ENCODE measurements around the gene BCOR.

BCOR gene

DNA sequence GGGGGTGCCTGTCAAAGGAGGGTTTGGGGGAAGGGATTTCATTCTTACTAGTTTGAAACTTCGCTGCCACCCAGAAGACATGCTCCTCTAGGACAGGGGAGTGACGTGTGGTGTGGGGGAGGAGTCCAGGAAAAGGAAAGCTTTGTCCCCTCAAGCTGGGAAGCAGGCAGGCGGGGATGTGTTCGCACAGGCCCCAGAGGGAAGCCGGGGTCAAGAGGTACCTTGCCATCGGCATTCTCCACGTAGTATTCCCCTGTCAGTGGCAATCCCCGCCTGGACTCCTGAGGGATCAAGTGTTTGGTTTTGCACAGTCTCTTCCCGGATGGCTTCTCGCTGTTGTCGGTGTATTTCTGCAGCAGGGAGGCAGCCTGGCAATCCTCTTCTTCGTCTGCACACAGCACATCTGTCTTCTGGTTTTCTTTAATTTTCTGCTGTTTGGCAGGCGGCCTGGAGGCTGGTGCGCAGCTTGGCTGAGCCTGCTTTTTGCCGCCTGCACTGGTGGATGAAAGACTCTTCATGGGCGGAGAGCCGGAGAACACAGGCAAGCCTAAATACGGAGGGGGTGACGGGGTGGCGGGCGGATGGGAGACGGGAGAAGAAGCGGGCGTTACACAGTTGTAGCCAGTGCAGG, 35.1 kb downstream of the BCOR start:
- no peak for DNase-seq

DNA sequence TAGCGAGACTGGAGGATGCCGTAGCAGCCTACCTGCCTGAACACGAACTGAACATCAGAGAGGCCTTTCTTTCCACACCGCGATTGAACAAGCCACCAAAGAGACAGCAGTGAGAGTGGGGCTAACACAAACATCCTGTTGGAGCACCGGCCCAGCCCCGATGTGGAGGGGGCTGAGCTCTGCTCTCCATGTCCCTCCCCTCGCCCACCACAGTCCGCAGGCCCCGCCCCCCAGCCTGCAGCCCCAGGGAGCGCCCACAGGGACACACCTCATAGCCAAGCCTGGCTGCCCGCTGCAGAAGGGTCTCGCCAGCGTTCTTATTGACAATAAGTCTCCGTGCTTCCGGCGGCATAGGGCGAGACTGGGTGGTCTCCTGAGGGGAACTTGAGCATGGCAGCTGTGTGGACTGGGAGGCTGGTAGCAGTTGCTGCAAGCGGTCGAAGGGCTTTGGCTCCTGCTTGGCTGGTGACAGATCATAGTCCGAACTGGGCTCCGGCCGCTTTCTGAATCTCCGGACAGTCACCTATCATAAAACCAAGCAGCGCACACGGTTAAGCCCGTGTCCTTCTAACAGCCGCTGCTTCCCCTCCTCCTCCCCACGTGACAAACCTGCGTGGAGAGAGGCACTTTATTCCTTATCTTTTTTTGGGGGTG, 35.8 kb downstream of the BCOR start:
- no peak for DNase-seq

DNA sequence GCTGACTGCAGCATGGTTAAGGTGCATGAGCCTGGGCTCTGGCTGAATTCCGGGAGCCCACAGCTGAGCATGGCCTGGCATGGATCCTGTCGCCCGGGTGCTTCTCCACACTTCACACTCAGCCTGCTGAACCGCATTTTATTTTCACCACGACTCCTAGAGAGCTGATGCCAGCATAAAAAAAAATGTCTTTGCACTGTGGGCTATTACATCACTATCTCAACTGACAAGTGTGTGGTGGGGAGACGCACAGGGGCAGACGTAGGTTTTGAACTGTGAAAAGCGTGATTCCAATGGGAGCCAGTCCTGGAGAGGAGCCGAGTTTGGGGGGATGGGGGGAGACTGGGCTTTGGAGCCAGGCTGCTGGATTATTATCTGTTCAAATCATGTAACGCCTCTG, 36.8 kb downstream of the BCOR start:
- DNase-seq: no peak

DNA sequence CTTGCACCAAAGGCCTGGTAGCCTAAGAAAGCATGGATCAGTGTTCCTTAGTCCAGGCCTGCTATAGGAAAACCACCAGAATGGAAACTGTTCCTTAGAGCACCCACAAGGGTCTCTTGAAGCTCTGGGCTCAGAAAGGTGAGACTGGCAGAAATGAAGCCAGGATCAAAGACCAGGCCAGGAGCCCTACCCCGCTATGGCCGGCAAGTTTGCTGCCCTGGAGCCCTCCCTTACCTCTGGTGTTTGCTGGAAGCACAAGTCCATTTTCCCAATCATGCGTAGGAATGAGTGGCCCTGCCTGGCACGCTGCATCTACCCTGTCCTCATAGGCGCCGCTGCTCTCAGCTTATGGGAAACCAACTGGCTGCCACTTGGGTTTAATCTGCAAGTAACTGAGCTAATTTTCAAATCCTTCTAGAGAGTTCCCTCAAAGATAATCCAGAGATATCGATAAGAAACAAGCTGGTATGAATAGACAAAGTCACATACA, 37.4 kb downstream of the BCOR start:
- DNase-seq: no peak

DNA sequence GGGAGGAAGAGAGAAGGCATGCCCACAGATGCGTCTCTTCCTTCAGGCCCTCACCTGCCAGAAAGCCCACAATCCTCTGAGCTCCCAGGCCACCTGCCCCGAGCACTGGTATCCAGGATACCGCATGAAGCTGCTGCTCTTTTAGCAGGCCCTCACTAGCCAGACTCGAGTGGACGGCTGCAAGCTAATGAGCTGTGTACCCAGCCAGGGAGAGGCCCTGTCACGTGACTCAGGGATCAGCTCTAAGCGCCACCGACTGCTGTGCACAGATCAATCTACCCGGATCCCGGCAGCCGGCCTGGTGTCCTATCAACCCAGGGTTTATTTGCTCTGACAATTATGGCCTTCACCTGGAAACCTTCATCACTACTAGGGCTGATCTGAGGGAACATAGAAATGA, 39.0 kb downstream of the BCOR start:
- DNase-seq: no peak

DNA sequence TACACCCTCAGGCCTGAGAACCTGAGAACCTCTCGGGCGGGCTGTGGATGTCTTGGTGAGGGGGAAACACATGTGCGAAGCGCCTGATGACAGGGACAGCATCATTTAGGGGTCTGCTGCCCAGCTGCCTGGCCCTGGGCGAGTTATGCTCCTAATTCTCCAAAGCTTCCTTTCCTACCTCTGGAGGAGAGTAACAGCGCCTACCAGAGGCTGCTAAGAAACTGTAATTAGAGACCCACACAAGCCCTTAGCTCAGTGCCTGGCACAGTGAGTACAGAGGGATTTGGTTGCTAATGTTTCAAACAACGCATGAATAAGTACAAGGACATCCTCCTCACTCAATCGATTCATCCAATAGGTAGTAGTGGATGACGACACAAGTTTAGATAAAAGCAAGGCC, 40.4 kb downstream of the BCOR start:
- DNase-seq: no peak

DNA sequence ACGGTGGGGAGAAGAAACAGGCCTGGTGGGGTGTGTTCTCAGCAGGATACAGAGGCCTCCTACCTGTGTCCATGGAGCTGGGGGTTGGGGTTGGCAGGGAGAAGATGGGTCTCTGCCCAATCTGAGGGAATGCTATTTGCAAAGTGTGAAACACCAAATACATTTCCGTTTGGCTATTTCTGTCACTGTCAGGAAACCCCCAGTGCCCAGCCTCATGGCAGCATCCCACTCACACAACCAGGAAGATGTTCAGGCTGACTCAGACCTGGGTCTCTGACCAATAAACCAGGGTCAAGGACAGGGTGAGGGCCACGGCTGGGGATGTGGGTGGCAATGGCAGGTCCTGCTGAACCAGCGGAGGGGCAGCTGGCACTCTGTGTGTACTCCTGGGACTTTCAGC, 41.3 kb downstream of the BCOR start:
- DNase-seq: no peak

DNA sequence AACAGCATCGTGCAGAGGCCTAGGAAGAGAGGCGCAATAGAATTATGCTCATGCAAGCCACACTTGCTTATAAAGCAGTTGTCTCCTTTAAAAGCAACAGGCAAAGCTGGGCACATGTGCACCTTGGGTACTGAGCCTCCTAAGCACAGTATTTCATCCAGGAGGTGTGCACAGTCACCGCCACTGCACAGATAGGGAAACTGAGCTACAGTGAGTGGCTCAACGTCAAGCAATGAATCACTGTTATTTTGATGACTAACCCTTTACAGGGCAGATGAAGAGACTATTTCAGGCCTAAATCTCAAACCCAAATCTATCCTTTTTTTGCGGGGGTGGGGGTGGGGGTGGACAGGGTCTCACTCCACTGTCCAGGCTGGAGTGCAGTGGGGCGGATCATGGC, 42.3 kb downstream of the BCOR start:
- no peak for DNase-seq

DNA sequence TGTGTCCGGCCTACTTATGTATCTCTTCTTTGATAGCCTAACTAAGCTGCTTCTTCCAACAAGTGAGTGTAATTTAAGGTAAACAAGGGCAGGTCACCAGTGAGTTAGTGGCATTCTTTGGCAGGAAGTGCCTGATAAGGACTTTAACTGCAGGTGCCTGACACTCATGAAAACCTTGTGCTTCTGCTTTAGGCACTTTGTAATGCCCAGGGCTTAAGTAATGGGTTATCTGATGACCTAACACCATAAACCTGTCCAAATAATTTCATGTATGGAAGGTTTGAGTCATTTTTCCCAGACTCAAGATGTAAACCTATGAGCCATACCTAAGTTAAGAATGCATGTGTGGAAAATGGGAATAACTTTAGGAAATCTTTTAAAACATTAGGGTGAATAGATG, 43.0 kb downstream of the BCOR start:
- DNase-seq: no peak

DNA sequence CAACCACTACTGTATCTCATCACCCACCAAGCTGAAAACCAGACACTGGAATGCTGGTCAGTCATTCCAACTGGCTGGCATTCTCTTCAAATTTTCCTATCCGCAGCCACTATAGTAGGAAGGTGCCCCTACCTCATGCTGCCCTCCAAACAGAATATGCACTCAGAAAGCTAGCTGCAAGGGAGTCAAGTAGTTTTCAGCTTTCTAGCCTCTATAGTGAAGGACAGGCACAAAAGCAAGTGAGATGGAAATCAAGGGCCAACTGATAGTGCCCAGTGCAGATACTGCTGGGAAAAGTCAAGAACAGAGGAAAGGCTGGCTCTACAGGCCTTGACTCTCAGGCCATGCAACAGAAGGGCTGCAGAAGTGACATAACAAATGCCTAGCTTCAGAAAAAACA, 47.2 kb downstream of the BCOR start:
- no peak for DNase-seq

DNA sequence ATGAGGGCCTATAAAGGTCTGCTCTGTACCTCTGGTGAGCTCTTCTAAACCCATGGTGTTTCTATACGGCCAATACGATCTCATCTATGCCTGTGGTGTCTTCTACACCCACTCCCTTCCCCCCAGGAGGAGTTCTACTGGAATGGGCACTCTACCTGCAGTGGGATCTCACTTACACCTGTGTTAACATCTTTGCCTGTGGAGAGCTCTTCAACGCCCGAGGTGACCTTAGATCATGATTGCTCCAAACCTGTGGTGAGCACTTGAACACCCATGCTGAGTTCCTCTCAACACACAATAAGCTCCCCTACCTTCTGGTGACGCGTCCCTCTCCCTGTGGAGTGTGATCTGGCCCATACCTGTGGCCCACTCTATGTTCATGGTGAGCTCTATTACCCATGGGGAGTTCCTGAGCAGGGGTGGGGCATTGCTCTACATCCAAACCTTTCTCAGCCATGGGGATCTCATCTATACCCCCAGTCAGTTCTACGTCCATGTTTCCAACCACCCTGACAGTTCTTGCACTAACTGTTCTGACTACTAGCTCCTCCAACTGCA, 48.6 kb downstream of the BCOR start:
- DNase-seq: no peak

DNA sequence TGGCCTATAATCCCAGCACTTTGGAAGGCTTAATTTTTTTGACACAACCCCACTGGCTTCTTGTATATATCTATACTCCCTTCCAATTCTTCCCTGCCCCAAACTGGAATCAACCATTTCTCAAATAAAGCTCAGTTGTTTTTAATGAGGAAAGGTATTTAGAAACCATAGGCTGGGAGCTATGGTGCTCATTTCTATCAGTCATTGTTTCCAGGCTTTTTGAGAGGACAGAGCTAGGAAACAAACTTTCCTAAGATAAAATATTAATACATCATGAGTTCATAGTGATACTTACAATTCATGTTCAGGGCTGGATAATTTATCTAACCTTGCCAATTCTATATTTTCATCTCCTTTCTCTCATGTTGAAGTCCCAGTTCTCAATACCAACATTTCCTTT, 50.3 kb downstream of the BCOR start:
- DNase-seq: no peak

DNA sequence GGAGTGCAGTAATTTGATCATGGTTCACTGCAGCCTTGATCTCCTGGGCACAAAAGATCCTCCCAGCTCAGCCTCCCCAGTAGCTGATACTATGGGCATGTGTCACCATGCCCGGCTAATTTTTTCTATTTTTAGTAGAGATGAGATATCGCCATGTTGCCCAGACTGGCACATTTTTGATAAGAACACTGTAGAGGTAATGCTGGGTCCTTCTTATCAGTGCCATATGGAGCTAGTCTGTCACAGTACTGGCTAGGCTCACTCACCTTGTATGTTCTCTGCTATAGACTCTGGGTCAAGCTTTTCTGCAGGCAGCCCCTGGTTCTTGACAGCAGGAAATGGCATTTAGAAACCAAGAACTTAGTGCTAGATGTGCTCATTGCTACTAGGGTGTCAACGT, 53.9 kb downstream of the BCOR start:
- DNase-seq: no peak

DNA sequence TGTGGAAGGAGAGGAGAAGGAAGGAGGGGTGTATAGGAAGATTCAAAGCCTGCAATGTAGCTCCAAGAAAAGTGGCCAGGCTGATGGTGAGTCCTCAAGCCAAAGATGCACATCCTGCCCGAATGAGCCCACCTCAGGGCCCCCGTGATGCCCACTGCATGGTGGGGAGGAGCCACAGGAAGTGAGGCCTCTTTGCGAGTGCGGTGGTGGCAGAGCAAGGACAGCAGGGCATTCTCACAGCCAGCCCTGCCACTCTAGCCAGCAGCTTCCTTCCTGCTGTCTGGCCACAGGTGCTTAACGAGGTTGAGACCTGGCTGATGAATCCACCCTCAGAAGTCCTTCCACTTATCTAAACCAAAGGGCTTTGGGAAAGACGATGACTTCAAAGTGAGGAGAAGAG, 55.8 kb downstream of the BCOR start:
- no peak for DNase-seq

DNA sequence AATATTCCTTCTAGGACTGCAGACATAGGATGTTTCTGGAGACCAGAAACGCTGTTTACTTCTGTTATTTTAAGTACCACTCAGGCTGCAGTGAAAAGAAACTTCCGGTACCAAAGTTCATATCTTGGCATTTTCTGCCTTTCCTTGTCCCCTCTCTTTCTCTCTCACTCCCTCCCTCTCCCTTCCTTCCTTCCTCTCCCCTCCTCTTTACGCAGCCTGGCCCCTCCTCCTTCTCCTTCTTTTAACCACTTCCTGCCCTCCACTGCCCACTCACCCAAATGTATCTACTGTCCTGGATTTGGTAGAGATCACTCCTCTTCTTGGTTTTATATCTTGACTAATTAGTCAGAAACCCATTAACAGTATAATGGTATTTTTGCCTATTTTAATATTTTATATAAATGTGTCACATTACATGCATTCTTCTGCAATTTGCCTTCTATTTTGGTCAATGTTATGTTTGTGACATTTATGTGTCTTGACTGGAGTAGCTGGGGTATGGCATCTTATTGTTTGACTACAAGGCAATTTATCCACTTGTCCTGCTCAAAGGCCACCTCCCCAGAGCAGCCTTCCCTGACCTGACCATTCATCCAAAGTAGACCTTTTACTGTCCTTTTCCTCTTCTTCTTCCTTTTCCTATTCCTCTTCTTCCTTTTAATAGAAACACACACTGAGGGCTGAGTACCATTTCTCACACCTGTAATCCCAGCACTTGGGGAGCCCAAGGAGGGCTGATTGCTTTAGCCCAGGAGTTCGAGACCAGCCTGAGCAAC, 56.9 kb downstream of the BCOR start:
- no peak for DNase-seq

DNA sequence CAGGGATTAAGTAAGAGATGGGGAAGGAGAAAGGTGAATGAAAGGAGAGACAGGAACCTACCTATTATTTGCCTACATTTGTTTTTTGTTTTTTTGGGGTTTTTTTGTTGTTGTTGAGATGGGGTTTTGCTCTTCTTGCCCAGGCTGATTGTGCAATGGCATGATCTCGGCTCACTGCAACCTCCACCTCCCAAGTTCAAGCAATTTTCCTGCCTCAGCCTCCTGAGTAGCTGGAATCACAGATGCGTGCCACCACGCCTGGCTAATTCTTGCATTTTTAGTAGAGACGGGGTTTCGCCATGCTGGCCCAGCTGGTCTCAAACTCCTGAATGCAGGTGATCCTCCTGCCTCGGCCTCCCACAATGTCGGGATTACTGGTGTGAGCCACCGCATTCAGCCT, 57.9 kb downstream of the BCOR start:
- no peak for DNase-seq

DNA sequence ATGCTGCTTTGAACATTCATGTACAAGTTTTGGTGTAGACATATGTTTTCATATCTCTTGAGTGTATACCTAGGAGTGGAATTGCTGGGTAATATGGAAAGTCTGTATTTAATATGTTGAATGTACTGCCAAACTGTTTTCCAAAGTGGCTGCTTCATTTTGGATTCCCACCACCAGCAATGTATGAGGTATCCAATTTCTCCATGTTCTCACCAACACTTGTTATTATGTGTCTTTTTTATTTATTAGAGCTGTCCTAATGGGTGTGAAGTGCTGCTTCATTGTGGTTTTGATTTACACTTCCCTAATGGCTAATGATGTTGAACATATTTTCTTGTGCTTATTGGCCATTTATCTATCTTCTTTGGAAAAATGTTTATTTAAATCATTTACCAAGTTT, 60.4 kb downstream of the BCOR start:
- DNase-seq: no peak

DNA sequence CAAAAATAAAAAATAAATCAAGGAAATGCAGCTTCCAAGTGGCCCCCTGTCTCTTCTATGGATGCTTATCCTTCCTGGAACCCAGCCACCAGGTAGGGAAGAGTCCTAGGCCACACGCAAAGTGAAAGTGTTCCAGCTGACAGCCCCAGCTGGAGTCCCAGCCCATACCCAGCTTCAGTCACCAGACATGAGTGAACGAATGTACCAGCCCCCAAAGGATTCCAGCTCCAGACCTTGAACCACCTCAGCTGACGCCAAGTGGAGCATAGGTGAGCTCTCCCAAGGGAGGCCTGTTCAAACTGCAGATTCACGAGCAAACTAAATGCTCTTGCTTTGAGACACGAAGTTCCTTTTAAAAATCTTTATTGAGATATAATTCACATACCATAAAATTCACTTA, 62.0 kb downstream of the BCOR start:
- DNase-seq: no peak

DNA sequence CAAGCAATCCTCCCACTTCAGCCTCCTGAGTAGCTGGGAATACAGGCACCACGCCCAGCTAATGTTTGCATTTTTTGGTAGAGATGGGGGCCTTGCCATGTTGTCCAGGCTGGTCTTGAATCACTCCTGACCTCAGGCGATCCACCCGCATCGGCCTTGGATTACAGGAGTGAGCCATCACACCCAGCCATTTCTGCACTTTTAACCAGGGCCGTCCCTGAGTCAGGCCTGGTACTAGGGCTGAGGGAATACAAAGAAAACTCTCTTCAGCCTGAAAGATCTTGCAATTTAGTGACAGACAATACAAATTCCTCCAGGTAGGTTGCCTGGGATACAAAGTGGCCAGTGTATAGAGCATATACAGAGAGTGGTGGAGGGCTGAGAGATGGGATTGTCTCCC, 65.8 kb downstream of the BCOR start:
- no peak for DNase-seq

DNA sequence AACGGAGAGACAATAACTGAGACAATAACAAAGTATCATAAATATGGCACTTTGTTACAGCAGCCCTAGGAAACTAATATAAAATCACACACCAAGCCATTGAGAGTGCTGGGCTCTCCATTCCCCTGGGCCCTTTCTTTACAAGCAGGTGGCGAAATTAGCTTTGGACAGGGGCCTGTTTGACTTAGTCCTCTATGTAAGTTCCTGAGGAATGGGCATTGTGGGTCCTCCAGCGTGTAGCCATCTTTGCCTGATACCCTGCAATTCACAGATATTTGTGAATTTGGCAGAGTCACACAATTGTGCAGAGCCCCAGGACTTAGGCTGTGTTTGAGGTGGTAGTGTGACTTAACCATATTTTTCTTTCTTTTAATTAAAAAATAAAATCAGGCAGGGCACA, 67.6 kb downstream of the BCOR start:
- DNase-seq: no peak

DNA sequence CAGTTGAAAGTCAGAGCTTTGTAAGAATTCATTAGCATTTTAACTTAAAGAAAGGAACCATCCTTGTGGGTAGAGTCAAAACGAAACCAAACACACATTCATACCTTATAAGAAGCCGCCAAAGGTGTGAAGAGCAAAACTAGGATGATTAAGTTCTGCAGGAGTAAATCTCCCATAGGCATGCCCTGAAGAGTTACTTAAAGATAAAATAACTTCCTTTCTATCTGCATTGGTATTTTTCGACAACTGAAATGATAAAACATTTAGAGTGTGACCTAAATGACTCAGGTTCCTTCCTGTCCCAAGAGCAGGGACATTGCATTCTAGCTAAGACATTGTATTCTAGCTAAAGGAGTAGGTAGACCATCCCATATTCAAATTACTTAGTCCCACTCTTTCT, 75.3 kb downstream of the BCOR start:
- no peak for DNase-seq

DNA sequence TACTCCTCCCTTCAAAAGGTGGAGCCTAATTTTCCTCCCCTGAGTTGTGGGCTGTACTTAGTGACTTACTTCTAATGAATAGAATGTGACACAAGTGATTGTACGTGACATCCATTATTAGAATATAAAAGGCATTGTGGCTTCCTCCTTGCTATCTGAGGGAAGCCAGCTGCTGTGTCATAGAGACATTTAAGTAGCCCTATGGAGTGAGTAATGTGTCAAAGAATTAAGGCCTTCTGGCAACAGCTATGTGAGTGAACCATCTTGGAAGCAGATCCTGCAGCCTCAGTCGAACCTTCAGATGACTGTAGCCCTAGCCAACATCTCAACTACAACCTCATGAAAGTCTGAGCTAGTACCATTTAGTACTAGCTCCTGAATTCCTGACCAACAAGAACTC, 76.1 kb downstream of the BCOR start:
- DNase-seq: no peak

DNA sequence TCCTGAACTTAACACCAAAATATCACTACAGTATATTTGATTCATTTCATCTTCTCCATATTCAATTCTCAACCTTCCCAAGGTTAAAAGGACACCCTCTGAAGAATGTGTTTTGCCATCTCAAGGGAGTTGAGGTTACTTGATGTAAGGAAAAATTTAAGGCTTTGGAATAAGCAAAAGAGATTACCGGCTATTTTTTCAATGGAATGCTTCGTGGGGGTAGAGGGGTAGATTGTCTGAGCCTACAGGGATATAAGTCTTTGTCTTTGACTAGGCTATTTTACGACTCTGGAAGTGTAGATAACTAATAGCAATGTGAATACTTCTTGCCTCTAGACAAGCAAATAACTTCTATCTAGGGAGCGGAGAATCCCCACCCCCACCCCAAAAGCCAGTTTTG, 78.2 kb downstream of the BCOR start:
- peak; percentile 25 for DNase-seq

DNA sequence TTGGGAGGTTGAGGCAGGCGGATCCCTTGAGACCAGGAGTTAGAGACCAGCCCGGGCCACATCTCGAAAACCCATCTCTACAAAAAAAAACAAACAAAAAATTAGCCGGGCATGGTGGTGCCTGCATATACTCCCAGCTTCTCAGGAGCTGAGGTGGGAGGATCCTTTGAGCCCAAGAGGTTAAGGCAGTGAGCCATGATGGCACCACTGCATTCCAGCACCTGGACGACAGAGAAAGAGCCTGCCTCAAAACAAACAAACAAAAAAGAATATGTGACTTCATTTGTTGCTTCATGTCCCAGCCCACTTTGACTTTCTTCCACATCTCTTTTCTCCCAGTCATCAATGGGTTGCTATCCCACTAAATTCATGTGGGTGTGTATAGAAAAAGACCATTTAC, 79.7 kb downstream of the BCOR start:
- no peak for DNase-seq
